ENCODE results near the gene EIF4G3.
"Not testable (repeated sequence)": the region's sequence is repeated elsewhere in the genome, so short reads cannot be mapped to it uniquely, and the experiment has no call there.

EIF4G3 gene

DNA sequence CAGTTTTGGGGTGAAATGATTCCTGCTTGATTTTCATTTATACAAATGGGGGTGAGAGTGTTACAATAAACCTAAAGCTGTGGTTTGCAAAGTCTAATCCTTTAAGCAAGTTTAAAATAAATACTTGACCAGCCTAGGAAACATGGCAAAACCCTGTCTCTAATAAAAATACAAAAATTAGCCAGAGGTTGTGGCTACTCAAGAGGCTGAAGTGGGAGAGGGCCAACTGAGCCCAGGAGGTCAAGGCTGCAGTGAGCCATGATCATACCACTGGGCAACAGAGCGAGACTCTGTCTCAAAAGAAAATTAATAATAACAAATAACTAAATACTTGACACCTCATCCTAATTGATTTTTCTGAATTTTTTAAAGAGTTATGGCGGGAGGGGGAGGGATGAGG is 110.8 kb downstream of the EIF4G3 start:
- no peak for DNase-seq (ENCODE audit: low spot score)

DNA sequence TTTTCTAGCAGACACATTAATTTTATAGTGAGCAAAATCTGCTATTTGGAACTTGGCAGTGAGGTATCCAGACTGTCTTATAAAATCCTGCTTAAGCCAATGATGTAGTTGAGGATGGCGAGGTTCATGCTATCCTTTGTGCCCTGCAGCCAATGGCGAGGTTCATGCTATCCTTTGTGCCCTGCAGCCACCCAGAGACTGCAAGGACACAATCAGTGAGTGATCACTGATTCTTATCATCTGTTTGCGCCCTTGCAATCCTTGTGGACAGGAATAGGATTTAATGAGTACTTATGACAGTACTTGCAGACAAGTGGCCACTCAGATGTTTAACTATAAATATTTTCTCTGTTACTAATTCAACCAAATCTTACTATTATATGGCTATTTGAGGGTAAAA is 112.6 kb downstream of the EIF4G3 start:
- DNase-seq (ENCODE audit: low spot score), result no peak

DNA sequence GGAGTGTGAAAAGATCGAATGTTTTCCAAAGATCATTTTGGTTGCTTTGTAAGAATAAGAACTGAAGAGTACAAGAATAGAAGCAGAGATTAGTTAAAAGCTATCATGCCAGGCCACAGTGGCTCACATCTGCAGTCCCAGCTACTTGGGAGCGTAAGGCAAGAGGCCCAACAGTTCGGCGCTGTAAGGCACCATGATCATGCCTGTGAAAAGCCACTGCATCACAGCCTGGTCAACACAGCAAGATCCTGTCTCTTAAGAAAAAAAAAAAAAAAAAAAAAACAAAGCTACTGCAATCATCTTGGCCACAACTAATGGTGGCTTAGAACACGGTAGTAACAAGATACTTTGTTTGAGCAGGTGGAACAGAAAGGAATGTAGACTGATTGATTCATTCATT is 116.2 kb downstream of the EIF4G3 start:
- DNase-seq (ENCODE audit: low spot score), result no peak

DNA sequence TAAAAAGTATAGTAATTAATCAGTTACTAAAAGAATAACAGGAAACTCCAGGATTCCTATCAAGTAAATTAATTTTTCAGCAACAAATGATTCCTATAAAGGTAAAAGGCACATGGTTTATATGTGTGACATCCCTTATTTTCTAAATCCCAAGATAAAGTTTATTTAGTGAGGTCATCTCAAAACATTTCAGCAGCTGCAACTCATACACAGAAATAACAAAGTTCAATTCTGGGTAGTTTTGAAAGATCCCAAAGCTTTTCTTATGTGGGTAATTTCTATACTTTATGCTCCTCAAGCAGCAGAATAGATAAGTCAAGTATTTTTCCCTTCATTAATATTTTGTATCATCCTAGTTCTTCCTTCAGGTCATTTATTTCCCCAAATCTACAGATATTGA is 117.7 kb downstream of the EIF4G3 start:
- no peak for DNase-seq (ENCODE audit: low spot score)

DNA sequence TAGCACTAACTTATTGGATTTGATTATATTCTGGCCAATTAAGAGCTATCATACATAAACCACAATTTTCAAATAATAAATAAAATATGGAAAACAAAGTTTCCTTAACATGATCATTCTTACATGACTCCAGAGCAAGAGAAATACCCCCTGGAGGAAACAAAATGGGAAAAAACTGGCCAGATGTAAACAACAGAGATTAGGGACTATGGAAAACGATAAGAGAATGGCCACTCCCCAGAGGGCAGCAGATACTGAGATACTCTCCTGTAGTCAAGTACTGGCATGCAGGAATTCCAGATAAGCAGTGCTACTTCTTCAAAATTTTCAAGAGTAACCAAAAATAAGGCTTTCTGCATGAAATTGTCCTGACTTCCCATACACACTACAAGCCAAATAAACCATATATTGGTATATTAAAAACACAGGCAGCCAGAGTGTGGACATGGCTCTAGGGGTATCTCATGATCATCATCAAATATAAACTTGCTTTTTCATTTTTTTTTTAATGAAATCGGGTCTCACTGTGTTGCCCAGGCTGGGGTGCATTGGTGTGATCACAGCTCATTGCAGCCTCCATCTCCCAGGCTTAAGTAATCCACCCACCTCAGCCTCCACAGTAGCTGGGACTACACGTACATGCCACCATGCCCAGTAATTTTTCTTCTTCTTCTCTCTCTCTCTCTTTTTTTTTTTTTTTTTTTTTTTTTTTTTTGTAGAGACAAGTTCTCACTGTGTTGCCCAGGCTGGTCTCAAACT is 118.5 kb downstream of the EIF4G3 start:
- peak; percentile 21 for DNase-seq (ENCODE audit: low spot score)

DNA sequence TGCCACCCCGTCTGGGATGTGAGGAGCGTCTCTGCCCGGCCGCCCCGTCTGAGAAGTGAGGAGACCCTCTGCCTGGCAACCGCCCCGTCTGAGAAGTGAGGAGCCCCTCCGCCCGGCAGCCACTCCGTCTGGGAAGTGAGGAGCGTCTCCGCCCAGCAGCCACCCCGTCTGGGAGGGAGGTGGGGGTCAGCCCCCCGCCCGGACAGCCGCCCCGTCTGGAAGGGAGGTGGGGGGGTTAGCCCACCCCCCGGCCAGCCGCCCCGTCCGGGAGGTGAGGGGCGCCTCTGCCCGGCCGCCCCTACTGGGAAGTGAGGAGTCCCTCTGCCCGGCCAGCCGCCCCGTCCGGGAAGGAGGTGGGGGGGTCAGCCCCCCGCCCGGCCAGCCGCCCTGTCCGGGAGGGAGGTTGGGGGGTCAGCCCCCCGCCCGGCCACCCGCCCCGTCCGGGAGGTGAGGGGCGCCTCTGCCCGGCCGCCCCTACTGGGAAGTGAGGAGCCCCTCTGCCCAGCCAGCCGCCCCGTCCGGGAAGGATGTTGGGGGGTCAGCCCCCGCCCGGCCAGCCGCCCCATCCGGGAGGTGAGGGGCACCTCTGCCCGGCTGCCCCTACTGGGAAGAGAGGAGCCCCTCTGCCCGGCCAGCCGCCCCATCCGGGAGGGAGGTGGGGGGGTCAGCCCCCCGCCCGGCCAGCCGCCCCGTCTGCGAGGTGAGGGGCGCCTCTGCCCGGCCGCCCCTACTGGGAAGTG is 123.3 kb downstream of the EIF4G3 start:
- DNase-seq (ENCODE audit: low spot score), result not testable (repeated sequence)

DNA sequence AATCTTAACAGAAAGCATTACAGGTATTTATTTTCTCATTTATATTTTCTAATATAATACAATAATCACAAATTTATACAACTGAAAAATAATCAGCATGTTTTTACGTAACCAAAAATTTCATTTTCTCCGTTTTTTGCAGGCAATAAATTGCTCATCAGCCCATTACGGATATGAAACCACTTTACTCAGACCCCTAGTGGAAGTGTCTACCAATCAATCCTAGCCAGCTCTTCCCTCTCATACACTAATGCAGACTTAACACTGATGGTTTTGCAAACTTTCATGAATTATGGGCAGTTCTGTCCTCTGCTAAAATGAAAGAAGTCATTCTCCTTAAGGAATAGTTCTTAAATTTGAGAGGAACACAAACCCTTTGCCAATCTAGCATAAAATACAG is 124.7 kb downstream of the EIF4G3 start:
- no peak for DNase-seq (ENCODE audit: low spot score)

DNA sequence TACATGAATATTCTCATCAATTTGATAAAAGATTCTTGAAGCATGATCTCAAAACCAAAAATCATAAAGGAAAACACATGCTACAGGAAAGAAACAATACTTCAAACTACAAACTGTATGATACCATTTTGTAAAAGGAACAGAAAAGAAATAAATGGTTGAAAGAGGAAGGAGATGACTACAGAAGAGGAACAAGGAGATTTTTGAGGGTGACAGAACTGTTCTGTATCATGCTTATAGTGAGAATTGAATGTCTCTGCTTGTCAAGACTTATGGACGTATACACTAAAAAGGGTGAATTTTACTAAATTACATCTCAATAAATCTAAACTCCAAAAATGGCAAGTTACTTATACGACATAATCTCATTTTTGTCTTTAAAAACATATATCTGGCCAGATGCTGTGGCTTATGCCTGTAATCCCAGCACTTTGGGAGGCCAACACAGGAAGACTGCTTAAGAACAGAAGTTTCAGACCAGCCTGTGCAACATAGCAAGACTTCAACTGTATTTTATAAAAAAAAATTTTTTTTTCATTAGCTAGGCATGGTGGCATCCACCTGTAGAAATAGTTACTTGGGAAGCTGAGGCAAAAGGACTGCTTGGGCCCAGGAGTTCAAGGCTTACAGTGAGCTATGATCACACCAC is 125.4 kb downstream of the EIF4G3 start:
- no peak for DNase-seq (ENCODE audit: low spot score)

DNA sequence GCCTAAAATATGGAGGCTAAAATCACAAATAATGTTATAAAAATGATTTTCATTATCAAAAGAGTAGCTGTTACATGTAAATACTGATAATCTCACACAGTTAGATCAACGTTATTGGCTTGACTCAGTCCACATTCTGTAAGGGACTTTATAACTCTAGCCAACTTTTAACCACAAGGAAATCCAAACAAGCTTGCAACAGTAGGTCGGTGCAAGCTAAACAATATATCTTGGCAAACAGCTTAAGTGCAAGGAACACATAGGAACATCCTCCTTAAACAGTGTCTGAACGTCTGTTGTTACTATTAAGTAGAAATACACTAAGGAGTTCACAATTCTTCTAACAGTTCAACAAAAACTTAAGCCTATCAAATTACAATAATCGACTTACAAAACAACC is 126.7 kb downstream of the EIF4G3 start:
- no peak for DNase-seq (ENCODE audit: low spot score)

DNA sequence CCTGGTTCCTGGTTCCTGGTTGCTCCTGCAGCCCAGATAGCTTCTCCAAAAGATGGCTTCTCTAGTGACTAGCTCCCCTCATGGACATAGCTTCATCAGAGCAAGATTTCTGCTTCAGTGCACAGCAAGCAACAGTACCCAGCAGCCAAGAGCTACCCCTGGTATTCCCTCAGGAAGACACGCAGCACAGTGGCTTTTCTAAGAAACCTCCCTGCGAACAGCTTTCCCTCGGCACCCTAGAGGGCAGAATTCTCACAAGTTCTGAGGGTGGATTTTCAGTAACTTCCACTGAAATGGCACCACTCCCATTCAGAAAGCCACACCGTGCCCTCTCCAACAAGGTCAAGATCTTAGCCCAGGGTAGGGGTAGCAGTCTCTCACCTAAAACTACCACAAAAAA is 128.2 kb downstream of the EIF4G3 start:
- DNase-seq (ENCODE audit: low spot score), result no peak

DNA sequence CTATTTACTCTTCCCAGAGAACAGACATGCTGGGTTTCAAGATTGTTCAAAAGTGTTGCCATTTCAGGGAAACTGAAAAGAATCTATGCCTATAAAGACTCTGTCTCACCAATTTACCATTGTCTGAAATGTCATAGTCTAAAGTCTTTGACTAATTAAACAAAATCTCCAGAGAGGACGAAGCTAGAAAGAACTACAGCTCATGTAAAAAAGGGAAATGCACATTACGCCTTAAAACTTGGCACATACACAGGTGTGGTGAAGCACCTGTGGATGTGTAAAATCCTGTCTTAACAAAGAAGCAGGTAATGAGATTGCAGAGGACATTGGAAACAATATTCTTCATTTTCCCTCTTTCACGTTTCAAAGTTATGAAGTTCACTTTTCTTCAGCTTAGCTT is 130.6 kb downstream of the EIF4G3 start:
- DNase-seq (ENCODE audit: low spot score), result no peak

DNA sequence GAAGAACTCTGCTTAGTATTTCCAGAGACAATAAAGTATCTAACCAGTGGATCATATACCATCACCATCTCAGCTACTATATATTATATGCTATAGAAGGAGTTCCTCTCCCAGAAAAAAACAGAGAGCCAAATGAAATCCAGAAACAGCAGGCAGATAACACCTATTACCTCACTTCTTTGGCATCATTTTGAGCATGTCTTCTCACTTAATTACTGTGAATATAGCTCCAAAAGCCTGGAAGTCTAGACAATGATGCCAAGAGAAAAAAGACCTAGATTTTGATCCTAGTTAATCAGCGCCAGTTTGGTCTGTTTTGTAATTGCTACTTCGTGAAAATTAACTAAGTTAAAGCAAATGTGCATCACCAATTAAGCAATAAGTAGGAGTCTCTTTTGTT is 131.3 kb downstream of the EIF4G3 start:
- DNase-seq (ENCODE audit: low spot score), result no peak

DNA sequence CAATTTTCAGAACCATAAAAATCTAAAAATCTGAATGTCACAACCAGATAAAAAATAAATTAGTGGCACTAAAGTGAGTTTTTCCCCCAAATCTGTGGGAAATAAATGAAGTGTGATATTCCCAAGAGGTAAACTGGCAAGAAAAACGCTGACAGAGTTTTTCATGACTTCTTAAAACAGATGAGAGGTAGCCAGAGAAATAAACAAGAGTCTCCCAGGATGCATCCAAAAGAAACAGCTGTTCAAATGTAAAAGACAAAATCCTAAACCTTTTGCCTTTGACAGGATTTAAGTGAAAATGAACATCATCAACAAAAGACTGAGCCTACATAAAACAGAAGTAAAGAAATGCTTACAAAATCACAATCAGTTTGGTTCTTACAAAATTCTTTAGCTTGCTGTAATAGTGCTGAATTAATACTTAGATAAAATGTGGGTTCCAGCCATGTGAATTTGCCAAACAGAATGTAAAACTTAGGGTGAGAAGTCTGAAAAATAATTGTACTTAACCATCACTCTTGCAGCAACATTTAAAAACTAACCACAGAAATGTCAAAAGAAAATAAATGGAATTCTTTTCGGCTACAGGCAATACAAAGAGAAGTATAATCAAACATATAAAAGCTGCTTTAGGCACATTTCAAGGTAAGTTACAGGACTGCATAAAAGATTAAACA is 133.6 kb downstream of the EIF4G3 start:
- no peak for DNase-seq (ENCODE audit: low spot score)

DNA sequence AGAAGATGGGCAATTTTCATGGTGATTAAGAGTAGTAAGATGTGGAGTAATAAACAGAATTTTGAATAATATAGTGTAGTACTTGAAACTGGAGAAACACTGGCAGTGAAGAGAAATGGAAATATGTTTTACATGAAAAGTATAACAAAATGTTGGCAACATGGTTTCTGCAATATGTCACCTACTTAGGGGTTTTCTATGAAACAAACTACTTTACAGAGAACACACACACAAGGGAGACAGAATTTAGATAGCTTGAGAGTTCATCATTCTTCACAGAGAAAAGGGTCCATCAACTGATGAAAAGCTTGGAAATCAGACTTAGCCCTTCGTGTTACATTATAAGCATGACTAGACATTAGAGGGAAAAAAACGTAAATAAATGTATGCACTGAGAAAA is 135.2 kb downstream of the EIF4G3 start:
- no peak for DNase-seq (ENCODE audit: low spot score)

DNA sequence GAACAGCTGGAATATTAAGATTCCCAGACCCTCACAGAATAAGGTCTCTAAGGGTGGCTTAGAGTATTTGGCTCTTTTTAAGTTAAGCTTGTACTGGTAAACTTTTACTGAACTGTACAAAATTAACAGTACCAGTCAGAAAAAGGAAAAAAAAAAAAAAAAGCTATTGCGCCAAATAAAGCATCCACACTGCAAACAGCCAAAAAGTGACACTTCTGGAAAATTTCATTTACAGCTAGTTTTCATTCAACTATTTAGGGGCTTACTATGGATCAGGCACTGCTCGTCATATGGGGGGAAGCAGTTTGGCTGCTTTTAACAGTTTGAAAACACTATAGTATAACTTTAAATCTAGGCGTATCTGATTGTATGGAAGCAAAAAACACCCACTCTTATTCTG is 139.6 kb downstream of the EIF4G3 start:
- DNase-seq (ENCODE audit: low spot score), result no peak

DNA sequence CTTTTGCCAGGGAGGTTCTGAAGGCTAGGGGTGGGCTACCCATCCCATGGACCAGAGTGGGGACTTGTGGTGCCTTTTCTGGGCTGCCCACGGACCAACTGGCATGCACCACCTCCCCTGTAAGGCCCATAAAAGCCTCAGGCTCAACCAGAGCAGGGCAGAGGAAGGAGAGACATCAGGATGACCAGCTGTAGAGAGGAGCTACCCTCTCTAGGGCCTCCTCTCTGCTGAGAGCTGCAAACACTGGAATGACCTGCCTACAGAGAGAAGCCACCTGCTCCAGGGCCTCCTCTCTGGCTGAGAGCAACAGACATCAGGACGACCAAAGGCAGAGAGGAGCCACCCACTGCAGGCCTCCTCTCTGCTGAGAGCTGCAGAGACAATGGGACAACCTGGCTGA is 140.9 kb downstream of the EIF4G3 start:
- DNase-seq (ENCODE audit: low spot score), result no peak

DNA sequence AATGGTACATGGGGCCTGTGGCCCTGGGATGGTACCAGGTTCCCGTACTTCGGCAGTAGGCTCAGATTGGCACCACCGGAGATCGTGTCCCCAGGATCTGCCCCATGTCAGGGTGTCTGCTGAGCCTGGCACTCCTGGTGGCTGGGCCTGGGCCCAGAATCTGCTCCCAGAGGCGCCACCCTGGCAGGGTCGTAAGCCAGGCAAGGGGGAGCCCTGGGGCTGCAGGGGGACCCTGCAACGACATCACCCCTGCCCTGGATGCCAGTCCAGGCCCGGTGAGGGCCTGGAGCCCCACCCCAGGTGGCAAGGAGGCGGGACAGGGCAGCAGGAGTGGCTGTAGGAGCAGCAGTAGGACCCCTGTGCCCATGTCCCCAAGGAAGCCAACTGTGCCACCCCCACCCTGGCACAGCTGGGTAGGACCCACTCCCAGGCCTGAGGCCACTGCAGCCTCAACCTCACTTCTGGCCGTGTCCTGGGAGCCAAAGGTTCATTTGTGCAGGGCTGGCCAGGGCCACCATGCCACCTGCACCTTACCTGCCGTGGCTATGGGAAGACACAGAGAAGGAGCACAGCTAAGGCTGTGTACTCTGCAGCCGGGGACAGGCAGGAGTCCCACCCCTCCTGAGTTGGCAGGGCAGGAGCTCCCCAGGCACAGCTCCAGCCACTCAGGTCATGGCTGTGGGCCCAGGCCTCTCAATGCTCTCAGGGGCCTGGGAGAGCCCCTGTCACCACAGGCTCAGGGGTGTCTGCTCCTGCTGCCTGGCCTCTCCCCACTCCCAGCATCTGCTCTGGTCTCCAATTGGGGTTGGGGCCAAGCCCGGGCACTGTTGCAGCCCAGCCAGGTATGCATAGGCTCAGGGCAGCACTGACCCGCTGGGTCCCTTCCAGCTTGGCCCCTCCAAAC is 141.7 kb downstream of the EIF4G3 start:
- DNase-seq (ENCODE audit: low spot score), result no peak

DNA sequence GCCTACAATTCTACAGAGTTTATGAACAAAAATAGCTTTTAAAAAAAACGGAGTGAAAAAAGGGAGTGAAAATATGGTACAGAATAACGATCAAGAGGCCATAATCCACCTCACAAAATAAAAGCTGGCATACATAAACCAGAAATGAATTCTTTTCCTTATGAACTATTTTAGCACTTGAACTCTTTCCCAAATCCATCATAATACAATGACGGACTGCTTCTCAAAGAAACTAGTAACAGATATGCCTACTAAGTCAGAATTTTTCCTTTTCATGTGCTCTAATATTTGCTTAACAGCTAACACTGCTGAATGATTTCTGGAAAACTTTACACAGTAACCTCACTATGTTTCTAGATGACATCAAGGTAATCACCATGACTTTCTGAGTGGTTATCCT is 144.0 kb downstream of the EIF4G3 start:
- no peak for DNase-seq (ENCODE audit: low spot score)

DNA sequence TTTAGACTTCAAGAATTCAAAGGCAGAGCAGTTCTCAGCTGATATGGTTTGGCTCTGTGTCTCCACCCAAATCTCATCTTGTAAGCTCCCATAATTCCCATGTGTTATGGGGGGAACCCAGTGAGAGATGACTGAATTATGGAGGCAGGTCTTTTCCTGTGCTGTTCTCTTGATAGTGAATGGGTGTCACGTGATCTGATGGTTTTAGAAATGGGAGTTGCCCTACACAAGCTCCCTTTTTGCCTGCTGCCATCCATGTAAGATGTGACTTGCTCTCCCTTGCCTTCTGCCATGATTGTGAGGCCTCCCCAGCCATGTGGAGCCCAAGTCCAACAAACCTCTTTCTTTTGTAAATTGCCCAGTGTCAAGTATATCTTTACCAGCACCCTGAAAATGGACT is 146.5 kb downstream of the EIF4G3 start:
- no peak for DNase-seq (ENCODE audit: low spot score)

DNA sequence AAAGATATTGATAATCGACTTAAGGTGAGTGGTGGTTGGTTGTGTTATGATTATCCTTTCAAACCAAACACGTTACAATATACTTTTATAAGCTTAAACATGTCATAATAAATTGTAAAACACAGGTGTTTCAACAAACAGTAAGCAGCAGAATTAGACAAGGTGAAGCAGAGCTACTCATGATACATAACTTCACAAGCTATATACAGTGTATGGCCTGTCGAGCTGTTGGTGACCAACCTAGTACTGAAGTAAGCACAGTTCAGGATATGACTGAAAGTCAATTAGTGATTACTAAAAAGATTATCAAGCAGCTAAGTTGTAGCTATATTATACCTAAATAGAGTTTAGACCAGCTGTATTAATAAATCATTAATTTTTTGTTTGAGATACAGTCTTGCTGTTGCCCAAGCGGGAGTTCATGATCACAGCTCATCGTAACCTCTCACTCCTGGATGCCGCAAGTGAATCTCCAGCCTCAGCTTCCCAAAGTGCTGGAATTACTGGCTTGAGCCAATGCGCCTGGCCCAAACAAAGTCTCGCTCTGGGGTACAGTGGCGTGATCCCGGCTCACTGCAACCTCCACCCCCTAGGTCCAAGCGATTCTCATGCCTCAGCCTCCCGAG is 148.1 kb downstream of the EIF4G3 start:
- no peak for DNase-seq (ENCODE audit: low spot score)

DNA sequence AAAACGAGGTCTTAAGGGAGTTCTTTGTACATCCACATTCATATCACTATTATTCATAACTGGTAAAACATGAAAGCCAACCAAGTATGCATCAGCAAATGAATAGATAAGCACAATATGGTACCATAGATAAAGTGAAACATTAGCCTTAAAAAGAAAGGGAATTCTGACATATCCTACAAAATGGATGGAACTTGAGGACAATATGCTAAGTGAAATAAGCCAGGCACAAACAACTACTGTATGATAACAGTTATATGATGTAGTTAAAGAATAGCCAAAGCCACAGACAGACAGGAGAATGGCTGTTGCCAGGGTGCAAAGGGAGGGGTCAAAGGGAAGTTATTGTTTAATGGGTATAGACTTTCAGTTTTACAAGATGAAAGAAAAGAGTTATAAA is 148.9 kb downstream of the EIF4G3 start:
- DNase-seq (ENCODE audit: low spot score), result no peak

Measured in HuH-7 (cell line).